Thoracic aorta (tissue), 2 donors: ENCODE data around the gene DCTN3. TPM values are rescaled to one million over a fixed set of nuclear protein-coding genes. Genes with fewer than 3 reads are reported as not detected.
A peak's percentile ranks its signal among the peaks of the same experiment; 100 is the strongest.

ENCODE experiments used
- ATAC-seq: fragments of 150-250 bp; one replicate; pipeline ENCODE4 v1.8.0; 2017; ENCODE audit warnings: low read depth; ENCODE audit not compliant: insufficient number of reproducible peaks, low FRiP score
- DNase-seq: peaks from one replicate; pipeline ENCODE4 v3.0.0-alpha.2; 2020; ENCODE audit warnings: low spot score
- H3K27ac ChIP-seq, 2 donors: fragments of 200-600 bp; sonication (generic); 1 replicate in 1 of 2; 2 replicates in 1 of 2; pipeline ENCODE4 v1.5.1; 2016; ENCODE audit warnings: mild to moderate bottlenecking in 2 of 2, moderate library complexity in 2 of 2
- H3K27me3 ChIP-seq: fragments of 200-600 bp; sonication (generic); replicated peaks from 2 replicates; pipeline ENCODE4 v1.6.0; 2016; ENCODE audit warnings: mild to moderate bottlenecking; ENCODE audit not compliant: insufficient read depth
- H3K36me3 ChIP-seq: fragments of 200-600 bp; sonication (generic); one replicate; pipeline ENCODE4 v1.5.1; 2016
- H3K4me1 ChIP-seq, 2 donors: fragments of 200-600 bp; sonication (generic); 1 replicate in 1 of 2; 2 replicates in 1 of 2; pipeline versions ENCODE4 v1.5.1 to v1.6.0; 2016; ENCODE audit warnings: low read depth in 2 of 2, mild to moderate bottlenecking in 1 of 2; ENCODE audit not compliant: control insufficient read depth in 1 of 2
- H3K4me3 ChIP-seq: fragments of 200-600 bp; sonication (generic); 2 replicates; pipeline ENCODE4 v1.5.1; 2016; ENCODE audit warnings: mild to moderate bottlenecking
- H3K9me3 ChIP-seq: fragments of 200-600 bp; sonication (generic); 2 replicates; pipeline ENCODE4 v1.5.1; 2016
- CTCF ChIP-seq: fragments of 200-600 bp; sonication (generic); IDR thresholded peaks from one replicate; pipeline ENCODE4 v1.5.1; 2019; ENCODE audit warnings: antibody characterized with exemption
- total RNA-seq, 2 donors: library from RNA; depleted of rRNA; stranded (reverse); fragments of >200 nt; gene quantifications; one replicate each; pipeline versions ENCODE4 v1.1.0 to v1.2.3, GENCODE V29; 2016

The DCTN3 gene
- total RNA-seq, 2 donors from 2014 or later = 48.1 to 70.4 TPM

GRCh38 chr9:34581318-34581717, 39.0 kb downstream of the DCTN3 start:
- DNase-seq = no peak
- Histone ChIP-seq H3K4me1 (peaks cover 0 to 10% of the 10 kb centered on the region in 2 donors), H3K9me3 (no peaks in the 10 kb centered on the region), H3K36me3 (no peaks in the 10 kb centered on the region), H3K27ac (no peak overlapping the region), H3K27me3 (peaks cover 9% of the 10 kb centered on the region), H3K4me3 (no peak overlapping the region)
- ATAC-seq = no peak
- no peak for TF ChIP-seq CTCF

GRCh38 chr9:34580358-34580757, 39.9 kb downstream of the DCTN3 start:
- Histone ChIP-seq H3K27ac (no peak overlapping the region), H3K4me3 (no peak overlapping the region), H3K27me3 (peaks cover 9% of the 10 kb centered on the region), H3K9me3 (no peaks in the 10 kb centered on the region), H3K4me1 (peaks cover 0 to 10% of the 10 kb centered on the region in 2 donors), H3K36me3 (no peaks in the 10 kb centered on the region)
- no peak for TF ChIP-seq CTCF
- DNase-seq = no peak
- no peak for ATAC-seq

- ATAC-seq = no peak
- peaks cover 9% of the 10 kb centered on the region for H3K27me3 ChIP-seq
Observed at GRCh38 chr9:34579808-34580163, 40.5 kb downstream of the DCTN3 start.

GRCh38 chr9:34579104-34579807, 41.0 kb downstream of the DCTN3 start:
- ATAC-seq (no peak), DNase-seq (no peak)
- H3K4me1 ChIP-seq = peaks cover 0 to 10% of the 10 kb centered on the region in 2 donors
- TF ChIP-seq CTCF = no peak
- no peak overlapping the region for H3K27ac ChIP-seq
- no peaks in the 10 kb centered on the region for H3K9me3 ChIP-seq
- H3K36me3 ChIP-seq = no peaks in the 10 kb centered on the region
- peaks cover 9% of the 10 kb centered on the region for H3K27me3 ChIP-seq
- H3K4me3 ChIP-seq = no peak overlapping the region

More at GRCh38 chr9:34579808-34580163, 40.5 kb downstream of the DCTN3 start:
- H3K4me3 ChIP-seq = no peak overlapping the region
- no peaks in the 10 kb centered on the region for H3K36me3 ChIP-seq
- no peak for TF ChIP-seq CTCF
- H3K9me3 ChIP-seq = no peaks in the 10 kb centered on the region
- no peak for DNase-seq
- peaks cover 0 to 10% of the 10 kb centered on the region in 2 donors for H3K4me1 ChIP-seq
- H3K27ac ChIP-seq = no peak overlapping the region

GRCh38 chr9:34578241-34579103, 41.8 kb downstream of the DCTN3 start:
- peak overlapping the region; percentile 53 for H3K4me3 ChIP-seq
- H3K36me3 ChIP-seq = no peaks in the 10 kb centered on the region
- no peak for TF ChIP-seq CTCF
- no peak for DNase-seq
- H3K27me3 ChIP-seq = peaks cover 9% of the 10 kb centered on the region
- H3K9me3 ChIP-seq = no peaks in the 10 kb centered on the region
- H3K4me1 ChIP-seq = peaks cover 0 to 10% of the 10 kb centered on the region in 2 donors
- H3K27ac ChIP-seq = no peak overlapping the region
- ATAC-seq = no peak
